Endothelial cell of umbilical vein (primary cell): Measurements from ENCODE around the gene RNF157. TPM values are rescaled to one million over a fixed set of nuclear protein-coding genes. Genes with fewer than 3 reads are reported as not detected.

Source experiments
- BruUV-seq: library from RNA; stranded (reverse); fragments of 400-500 nt; replicated peaks from 2 replicates; lab custom pipeline; 2021; lab: Mats Ljungman, UMichigan
- CTCF ChIA-PET: fragments of 300-600, 350-600 bp; sonication (Branson Sonifier 250); formaldehyde crosslinking; loops from one replicate; lab custom pipeline; 2021; ENCODE audit warnings: antibody characterized with exemption, inconsistent platforms; lab: Charles Lee
- POLR2A ChIA-PET: fragments of 300-600, 350-600 bp; sonication (Branson Sonifier 250); formaldehyde crosslinking; loops from one replicate; lab custom pipeline; 2021; ENCODE audit warnings: antibody characterized with exemption, inconsistent platforms; lab: Charles Lee
- DNase-seq: peaks from one replicate; pipeline ENCODE4 v3.0.0-alpha.2; 2011; ENCODE audit warnings: low read depth, low spot score
- FAIRE-seq: peaks from 2 replicates; lab custom pipeline; 2011; peaks lifted over from hg19 to GRCh38; lab: Jason Lieb, UNC
- H2AFZ ChIP-seq: 2 replicates; pipeline ENCODE4 v1.6.0; 2012; ENCODE audit warnings: low read depth, low read length, control low read depth, inconsistent platforms
- H3K27ac ChIP-seq: 2 replicates; pipeline ENCODE4 v1.5.1; 2011; ENCODE audit warnings: low read depth, mild to moderate bottlenecking, control low read depth, low read length, moderate library complexity; ENCODE audit not compliant: insufficient read depth
- H3K27me3 ChIP-seq, 2 experiments: 2 replicates each; pipeline versions ENCODE4 v1.6.0 to v1.6.1; 2011; ENCODE audit warnings: low read length in 2 of 2, mixed read lengths in 1 of 2; ENCODE audit not compliant: control insufficient read depth in 2 of 2, insufficient read depth in 2 of 2
- H3K36me3 ChIP-seq, 2 experiments: 2 replicates in 1 of 2; 3 replicates in 1 of 2; pipeline ENCODE4 v1.5.1; 2011; ENCODE audit warnings: low read length in 2 of 2, mild to moderate bottlenecking in 1 of 2, moderate library complexity in 1 of 2; ENCODE audit not compliant: control insufficient read depth in 2 of 2, insufficient read depth in 2 of 2; ENCODE audit errors: extremely low read depth in 1 of 2
- H3K4me1 ChIP-seq: 3 replicates; pipeline ENCODE4 v1.5.1; 2011; ENCODE audit warnings: mild to moderate bottlenecking, low read length; ENCODE audit not compliant: control insufficient read depth, insufficient read depth; ENCODE audit errors: extremely low read depth
- H3K4me2 ChIP-seq: 2 replicates; pipeline ENCODE4 v1.6.1; 2011; ENCODE audit warnings: low read length, control low read depth, mixed read lengths; ENCODE audit not compliant: insufficient read depth
- H3K4me3 ChIP-seq, 3 experiments: fragments of 200-600 bp in 1 of 3; sonication (generic), shearing (Covaris generic) in 1 of 3; replicated peaks in 1 of 3; 2 replicates each; pipeline ENCODE4 v1.5.1; 2011 to 2016; ENCODE audit warnings: control low read depth in 3 of 3, low read length in 3 of 3, mild to moderate bottlenecking in 2 of 3, inconsistent platforms in 1 of 3, low read depth in 1 of 3, moderate library complexity in 1 of 3; ENCODE audit not compliant: insufficient read depth in 1 of 3
- H3K79me2 ChIP-seq: 2 replicates; pipeline ENCODE4 v1.6.0; 2012; ENCODE audit warnings: low read length, inconsistent platforms; ENCODE audit not compliant: control insufficient read depth, insufficient read depth
- H3K9ac ChIP-seq: replicated peaks from 2 replicates; pipeline ENCODE3; 2011; ENCODE audit warnings: low read length, control low read depth; ENCODE audit not compliant: insufficient read depth; ENCODE audit errors: extremely low read depth
- H3K9me1 ChIP-seq: replicated peaks from 3 replicates; pipeline ENCODE4 v1.6.0; 2011; ENCODE audit warnings: mild to moderate bottlenecking, low read length; ENCODE audit not compliant: control insufficient read depth, insufficient read depth; ENCODE audit errors: extremely low read depth
- H3K9me3 ChIP-seq: replicated peaks from 2 replicates; pipeline ENCODE4 v1.5.1; 2012; ENCODE audit warnings: low read length, inconsistent platforms; ENCODE audit not compliant: control insufficient read depth, insufficient read depth
- H4K20me1 ChIP-seq: replicated peaks from 2 replicates; pipeline ENCODE3; 2011; ENCODE audit warnings: mild to moderate bottlenecking, low read length; ENCODE audit not compliant: control insufficient read depth, insufficient read depth; ENCODE audit errors: extremely low read depth
- CTCF ChIP-seq, 2 donors: IDR thresholded peaks; 1 replicate in 1 of 2; 2 replicates in 1 of 2; pipeline ENCODE4 v1.5.1; 2011; ENCODE audit warnings: low read length in 2 of 2, mild to moderate bottlenecking in 2 of 2, moderate library complexity in 2 of 2, control low read depth in 1 of 2, inconsistent platforms in 1 of 2, low read depth in 1 of 2; ENCODE audit not compliant: insufficient read depth in 1 of 2; ENCODE audit errors: extremely low read depth in 1 of 2
- EZH2 ChIP-seq: IDR thresholded peaks from 2 replicates; pipeline ENCODE4 v1.6.1; 2012; ENCODE audit warnings: borderline replicate concordance, low read depth, mild to moderate bottlenecking, moderate library complexity, low read length, inconsistent platforms; ENCODE audit not compliant: severe bottlenecking
- FOS ChIP-seq: IDR thresholded peaks from 2 replicates; pipeline ENCODE4 v1.6.1; 2011; ENCODE audit warnings: mild to moderate bottlenecking, low read length, moderate library complexity, borderline replicate concordance; ENCODE audit not compliant: insufficient read depth
- GATA2 ChIP-seq: IDR thresholded peaks from 2 replicates; pipeline ENCODE4 v1.7.0; 2011; ENCODE audit warnings: low read depth, mild to moderate bottlenecking, moderate library complexity, mixed read lengths, low read length; ENCODE audit not compliant: insufficient read length, insufficient read depth
- JUN ChIP-seq: IDR thresholded peaks from 2 replicates; pipeline ENCODE4 v1.6.1; 2011; ENCODE audit warnings: borderline replicate concordance, low read depth; ENCODE audit not compliant: insufficient read length, insufficient read depth
- MAX ChIP-seq: IDR thresholded peaks from 2 replicates; pipeline ENCODE4 v1.6.1; 2011; ENCODE audit not compliant: insufficient read depth, insufficient read length
- MYC ChIP-seq: IDR thresholded peaks from one replicate; pipeline ENCODE4 v1.6.1; 2011; ENCODE audit warnings: mild to moderate bottlenecking, low read depth, low read length
- POLR2AphosphoS5 ChIP-seq: IDR thresholded peaks from 2 replicates; pipeline ENCODE4 v1.6.1; 2012; ENCODE audit warnings: low read depth, mild to moderate bottlenecking, control low read depth, low read length, moderate library complexity; ENCODE audit not compliant: insufficient read depth
- dilution Hi-C: fragments of 300-500 bp; cut with MboI; formaldehyde crosslinking; loops from one replicate; pipeline ENCODE4 v1.15.0; 2019; ENCODE audit warnings: low sequenced_read_pairs; ENCODE audit not compliant: extremely low pct_ligation_motif_present
- intact Hi-C: fragments of 100-400 bp; cut with micrococcal nuclease; formaldehyde crosslinking; loops from one replicate; pipeline ENCODE4 v1.10.0; 2022
- polyA plus RNA-seq, 4 experiments: library from polyadenylated mRNA; depleted of rRNA in 3 of 4; stranded (reverse) in 3 of 4; unstranded in 1 of 4; fragments of >200 nt; gene quantifications; 2 replicates each; pipeline versions ENCODE4 v1.2.1 to v1.2.3, GENCODE V29; 2011 to 2012; ENCODE audit warnings: missing spikeins in 1 of 4
- total RNA-seq: library from RNA; stranded (reverse); gene quantifications from 2 replicates; pipeline ENCODE4 v1.2.3, GENCODE V29; 2021

RNF157 gene
- total and polyA plus RNA-seq, 2 donors (not counting 3 experiments of a cell fraction or from before 2014, with no cell fraction given): 0.07 to 0.86 TPM

GRCh38 chr17:76217081-76217480 lies 23.2 kb downstream of the RNF157 start:
- TF ChIP-seq EZH2 (no peak), MAX (no peak), POLR2AphosphoS5 (no peak), MYC (no peak)
- Histone ChIP-seq H3K9me1 (no peaks in the 10 kb centered on the region), H4K20me1 (no peaks in the 10 kb centered on the region), H3K27ac (no peak overlapping the region), H3K79me2 (no peaks in the 10 kb centered on the region), H3K4me1 (no peaks in the 10 kb centered on the region), H3K9me3 (no peaks in the 10 kb centered on the region), H2AFZ (no peak overlapping the region), H3K4me3 (no peak overlapping the region), H3K9ac (no peak overlapping the region), H3K4me2 (no peak overlapping the region), H3K36me3 (no peaks in the 10 kb centered on the region), H3K27me3 (peaks cover 13 to 23% of the 10 kb centered on the region in 2 experiments)
- FAIRE-seq: no peak
- ChIA-PET CTCF (interaction anchor here (0.9 to 2.0 kb wide), 5 partner anchors 10 to 62 kb away, joined by 3 to 9 read pairs (median 3); no protein-coding TSS in a partner anchor), POLR2A (interaction anchor here (1.1 kb wide), 1 partner anchor 14 kb away, joined by 5 read pairs; no protein-coding TSS in a partner anchor)
- intact Hi-C loops (no loop called here), dilution Hi-C loops (loop anchor here (25.0 kb wide), 1 partner anchor 220 kb away; no protein-coding TSS in a partner anchor)
- no peak for DNase-seq
- BruUV-seq: no TSS peak

GRCh38 chr17:76213491-76213890 lies 26.8 kb downstream of the RNF157 start:
- BruUV-seq: no TSS peak

More at GRCh38 chr17:76213491-76213890, 26.8 kb downstream of the RNF157 start:
- H3K9me3 ChIP-seq: no peaks in the 10 kb centered on the region
- H3K36me3 ChIP-seq: no peaks in the 10 kb centered on the region
- POLR2A ChIA-PET: interaction anchor here (0.5 kb wide), 1 partner anchor 136 kb away, joined by 3 read pairs; no protein-coding TSS in a partner anchor
- no peak overlapping the region for H3K9ac ChIP-seq
- H3K9me1 ChIP-seq: no peaks in the 10 kb centered on the region
- intact Hi-C loops (no loop called here), dilution Hi-C loops (loop anchor here (25.0 kb wide), 1 partner anchor 224 kb away; no protein-coding TSS in a partner anchor)
- no peak overlapping the region for H3K27ac ChIP-seq
- H4K20me1 ChIP-seq: no peaks in the 10 kb centered on the region
- H3K79me2 ChIP-seq: no peaks in the 10 kb centered on the region
- DNase-seq: no peak
- FAIRE-seq: no peak
- TF ChIP-seq GATA2: no peak
- TF ChIP-seq MYC: no peak
- TF ChIP-seq EZH2: no peak
- TF ChIP-seq MAX: no peak
- TF ChIP-seq CTCF (IDR thresholded peaks at IDR 0.05; ENCODE audit: extremely low read depth in 1 of 2, insufficient read depth in 1 of 2, low read depth in 1 of 2, low read length in 2 of 2): no peak
- no peak for TF ChIP-seq JUN
- no peak for TF ChIP-seq FOS
- H3K4me1 ChIP-seq: no peaks in the 10 kb centered on the region
- peaks cover 24 to 30% of the 10 kb centered on the region in 2 experiments for H3K27me3 ChIP-seq
- no peak overlapping the region for H3K4me2 ChIP-seq
- no peak overlapping the region for H2AFZ ChIP-seq
- no peak overlapping the region for H3K4me3 ChIP-seq
- CTCF ChIA-PET: no interaction called here
